Natural killer cell (primary cell): Measurements from ENCODE around the gene RGCC. TPM values are rescaled to one million over a fixed set of nuclear protein-coding genes. Genes with fewer than 3 reads are reported as not detected.

Source experiments
- ATAC-seq, 3 donors: fragments of 150-1000 bp in 2 of 3; fragments of 200-7000 bp in 1 of 3; cut with Tn5 transposase; 1 replicate in 1 of 3; 2 replicates in 2 of 3; pipeline ENCODE4 v1.10.0; 2021; ENCODE audit warnings: mild to moderate bottlenecking in 2 of 3, moderate library complexity in 2 of 3
- DNase-seq, 2 donors: peaks; one replicate each; pipeline versions ENCODE4 v3.0.0 to v3.0.0-alpha.2; 2013 to 2021; ENCODE audit warnings: mixed read lengths in 1 of 2
- H3K27ac ChIP-seq: one replicate; pipeline ENCODE4 v1.5.1; 2013; ENCODE audit warnings: mild to moderate bottlenecking, low read length
- H3K27me3 ChIP-seq: one replicate; pipeline ENCODE4 v1.6.1; 2013; ENCODE audit warnings: low read length; ENCODE audit not compliant: control insufficient read depth, insufficient read depth
- H3K36me3 ChIP-seq: one replicate; pipeline ENCODE4 v1.6.1; 2013; ENCODE audit warnings: low read length; ENCODE audit not compliant: control insufficient read depth, insufficient read depth
- H3K4me1 ChIP-seq: one replicate; pipeline ENCODE4 v1.6.1; 2013; ENCODE audit warnings: low read length; ENCODE audit not compliant: control insufficient read depth, insufficient read depth
- H3K4me3 ChIP-seq: one replicate; pipeline ENCODE4 v1.5.1; 2013; ENCODE audit warnings: low read length
- H3K9me3 ChIP-seq: one replicate; pipeline ENCODE4 v1.6.1; 2013; ENCODE audit warnings: low read length; ENCODE audit not compliant: control insufficient read depth, insufficient read depth
- H3K27ac Mint-ChIP-seq, 2 donors: one replicate each; pipeline ENCODE4 v1.8.0; 2022; ENCODE audit warnings: mild to moderate bottlenecking in 2 of 2, mixed read lengths in 2 of 2, moderate library complexity in 1 of 2
- H3K27me3 Mint-ChIP-seq, 2 donors: one replicate each; pipeline ENCODE4 v1.8.0; 2022; ENCODE audit warnings: low read depth in 2 of 2, mixed read lengths in 2 of 2
- H3K36me3 Mint-ChIP-seq: one replicate; pipeline ENCODE4 v1.8.0; 2022; ENCODE audit warnings: mixed read lengths
- H3K4me1 Mint-ChIP-seq, 2 donors: one replicate each; pipeline ENCODE4 v1.8.0; 2022; ENCODE audit warnings: mixed read lengths in 2 of 2
- H3K4me3 Mint-ChIP-seq: one replicate; pipeline ENCODE4 v1.8.0; 2022; ENCODE audit warnings: mild to moderate bottlenecking, moderate library complexity, mixed read lengths
- H3K9me3 Mint-ChIP-seq, 2 donors: one replicate each; pipeline ENCODE4 v1.8.0; 2022; ENCODE audit warnings: mixed read lengths in 2 of 2
- CTCF ChIP-seq: fragments of 200-600 bp; IDR thresholded peaks from one replicate; pipeline ENCODE4 v1.8.0; 2022; ENCODE audit warnings: antibody characterized with exemption
- WGBS: methylation state at CpG from one replicate; pipeline ENCODE4 v1.1.7; 2013; ENCODE audit warnings: missing lambda C conversion rate; ENCODE audit not compliant: insufficient coverage; 5-methylcytosine and 5-hydroxymethylcytosine counted together
- intact Hi-C: fragments of 100-400 bp; cut with micrococcal nuclease; formaldehyde crosslinking; loops from one replicate; pipeline ENCODE4 v1.14.2; 2022
- total RNA-seq, 4 donors: library from RNA; stranded (reverse); fragments of 120-200 nt in 1 of 4; gene quantifications; one replicate each; pipeline versions ENCODE4 v1.2.3 to v1.2.4, GENCODE V29; 2013 to 2022

The RGCC gene
- total RNA-seq, 3 donors from 2014 or later (not counting 1 experiment from before 2014, with no cell fraction given) = 61.7 to 306 (median 85.4) TPM

- WGBS = 98% methylated on average over 7 of the region's 7 CpGs
Measured at GRCh38 chr13:41514853-41515395, 57.6 kb downstream of the RGCC start.

GRCh38 chr13:41515491-41516139 is 58.3 kb downstream of the RGCC start:
- ATAC-seq = no peak
- no peaks in the 10 kb centered on the region for H3K27me3 Mint-ChIP-seq
- no peaks in the 10 kb centered on the region for H3K4me1 Mint-ChIP-seq
- no peaks in the 10 kb centered on the region for H3K36me3 Mint-ChIP-seq
- Histone ChIP-seq H3K27ac (no peak overlapping the region), H3K4me3 (no peak overlapping the region), H3K27me3 (no peaks in the 10 kb centered on the region), H3K4me1 (peaks cover 13% of the 10 kb centered on the region), H3K9me3 (no peaks in the 10 kb centered on the region), H3K36me3 (no peaks in the 10 kb centered on the region)
- DNase-seq = no peak
- H3K4me3 Mint-ChIP-seq = no peak overlapping the region
- 91% methylated on average over 14 of the region's 15 CpGs for WGBS
- TF ChIP-seq CTCF = no peak
- H3K27ac Mint-ChIP-seq = no peak overlapping the region
- H3K9me3 Mint-ChIP-seq = no peaks in the 10 kb centered on the region
- intact Hi-C loops = no loop called here

More at GRCh38 chr13:41514853-41515395, 57.6 kb downstream of the RGCC start:
- H3K27me3 ChIP-seq = no peaks in the 10 kb centered on the region
- no peak overlapping the region for H3K27ac Mint-ChIP-seq
- no peaks in the 10 kb centered on the region for H3K9me3 Mint-ChIP-seq
- no peak overlapping the region for H3K4me3 Mint-ChIP-seq
- peaks cover 13% of the 10 kb centered on the region for H3K4me1 ChIP-seq
- no peak for DNase-seq
- H3K27me3 Mint-ChIP-seq = no peaks in the 10 kb centered on the region
- H3K36me3 Mint-ChIP-seq = no peaks in the 10 kb centered on the region
- no peak overlapping the region for H3K27ac ChIP-seq
- no peak overlapping the region for H3K4me3 ChIP-seq
- no peaks in the 10 kb centered on the region for H3K9me3 ChIP-seq
- no peaks in the 10 kb centered on the region for H3K4me1 Mint-ChIP-seq
- TF ChIP-seq CTCF = no peak
- no peak for ATAC-seq
- intact Hi-C loops = no loop called here
- H3K36me3 ChIP-seq = no peaks in the 10 kb centered on the region

- Mint-ChIP-seq H3K27ac (no peak overlapping the region), H3K9me3 (no peaks in the 10 kb centered on the region), H3K36me3 (no peaks in the 10 kb centered on the region), H3K27me3 (no peaks in the 10 kb centered on the region), H3K4me1 (no peaks in the 10 kb centered on the region), H3K4me3 (no peak overlapping the region)
- Histone ChIP-seq H3K9me3 (no peaks in the 10 kb centered on the region), H3K27ac (no peak overlapping the region), H3K36me3 (no peaks in the 10 kb centered on the region), H3K4me1 (peaks cover 13% of the 10 kb centered on the region), H3K4me3 (no peak overlapping the region), H3K27me3 (no peaks in the 10 kb centered on the region)
- DNase-seq = no peak
- ATAC-seq = no peak
- intact Hi-C loops = no loop called here
- no peak for TF ChIP-seq CTCF
- 96% methylated on average over 3 of the region's 3 CpGs for WGBS
Measured at GRCh38 chr13:41516166-41516565, 58.8 kb downstream of the RGCC start.

- H3K27ac Mint-ChIP-seq = no peak overlapping the region
- H3K36me3 Mint-ChIP-seq = no peaks in the 10 kb centered on the region
- Histone ChIP-seq H3K27ac (no peak overlapping the region), H3K4me1 (peaks cover 13% of the 10 kb centered on the region), H3K36me3 (no peaks in the 10 kb centered on the region), H3K9me3 (no peaks in the 10 kb centered on the region), H3K27me3 (no peaks in the 10 kb centered on the region), H3K4me3 (no peak overlapping the region)
- no peak for ATAC-seq
- 97% methylated on average over 3 of the region's 4 CpGs for WGBS
- no peaks in the 10 kb centered on the region for H3K9me3 Mint-ChIP-seq
- TF ChIP-seq CTCF = no peak
- DNase-seq = no peak
- no peak overlapping the region for H3K4me3 Mint-ChIP-seq
- no peaks in the 10 kb centered on the region for H3K27me3 Mint-ChIP-seq
- intact Hi-C loops = no loop called here
- H3K4me1 Mint-ChIP-seq = no peaks in the 10 kb centered on the region
Measured at GRCh38 chr13:41516760-41517159, 59.4 kb downstream of the RGCC start.
